Uterus (tissue), 4 donors: ENCODE measurements around the gene TNRC18. TPM values are rescaled to one million over a fixed set of nuclear protein-coding genes. Genes with fewer than 3 reads are reported as not detected.

ENCODE experiments used
- DNase-seq, 2 donors: peaks; one replicate each; pipeline ENCODE4 v3.0.0-alpha.2; 2019 to 2020
- H3K27ac ChIP-seq, 2 donors: fragments of 200-600 bp; sonication (generic); 1 replicate in 1 of 2; 2 replicates in 1 of 2; pipeline ENCODE4 v1.5.1; 2016 to 2018
- H3K27me3 ChIP-seq, 2 donors: fragments of 200-600 bp; sonication (generic); one replicate each; pipeline ENCODE4 v1.5.1; 2018 to 2019; ENCODE audit warnings: control low read depth in 1 of 2
- H3K36me3 ChIP-seq, 2 donors: fragments of 200-600 bp; sonication (generic); one replicate each; pipeline ENCODE4 v1.5.1; 2019; ENCODE audit warnings: control low read depth in 1 of 2
- H3K4me1 ChIP-seq, 2 donors: fragments of 200-600 bp; sonication (generic); one replicate each; pipeline ENCODE4 v1.5.1; 2018 to 2019; ENCODE audit warnings: control low read depth in 1 of 2
- H3K4me3 ChIP-seq, 2 donors: fragments of 200-600 bp; sonication (generic); 1 replicate in 1 of 2; 2 replicates in 1 of 2; pipeline ENCODE4 v1.5.1; 2018 to 2019; ENCODE audit warnings: mild to moderate bottlenecking in 1 of 2
- H3K9me3 ChIP-seq, 2 donors: fragments of 200-600 bp; sonication (generic); one replicate each; pipeline ENCODE4 v1.5.1; 2019; ENCODE audit warnings: control low read depth in 1 of 2
- POLR2A ChIP-seq, 2 donors: fragments of 450-650 bp; IDR thresholded peaks; one replicate each; pipeline ENCODE4 v1.6.1; 2016; ENCODE audit warnings: antibody characterized with exemption in 2 of 2, mild to moderate bottlenecking in 1 of 2, moderate library complexity in 1 of 2
- intact Hi-C: fragments of 100-400 bp; cut with DNase I; formaldehyde crosslinking; loops from one replicate; pipeline ENCODE4 v1.15.1; 2023; ENCODE audit warnings: low total_unique reads
- total RNA-seq, 4 donors: library from RNA; depleted of rRNA in 3 of 4; stranded (reverse); fragments of >200 nt in 3 of 4; gene quantifications; one replicate each; pipeline versions ENCODE4 v1.1.0 to v1.2.4, GENCODE V29; 2014 to 2023
- TF ChIP-seq, protein P1 (sequence below), 4 experiments: fragments of 200-600 bp in 2 of 4; fragments of 450-650 bp in 2 of 4; sonication (generic) in 2 of 4; IDR thresholded peaks; one replicate each; pipeline ENCODE4 v1.5.1; 2016 to 2019; ENCODE audit warnings: antibody characterized with exemption in 4 of 4, mild to moderate bottlenecking in 2 of 4, moderate library complexity in 1 of 4
- donor health status: DM: yes; HTN: yes; CAD: no.

Gene TNRC18
- total RNA-seq, 4 donors from 2014 or later = 28.2 to 179 (median 62.1) TPM

DNA sequence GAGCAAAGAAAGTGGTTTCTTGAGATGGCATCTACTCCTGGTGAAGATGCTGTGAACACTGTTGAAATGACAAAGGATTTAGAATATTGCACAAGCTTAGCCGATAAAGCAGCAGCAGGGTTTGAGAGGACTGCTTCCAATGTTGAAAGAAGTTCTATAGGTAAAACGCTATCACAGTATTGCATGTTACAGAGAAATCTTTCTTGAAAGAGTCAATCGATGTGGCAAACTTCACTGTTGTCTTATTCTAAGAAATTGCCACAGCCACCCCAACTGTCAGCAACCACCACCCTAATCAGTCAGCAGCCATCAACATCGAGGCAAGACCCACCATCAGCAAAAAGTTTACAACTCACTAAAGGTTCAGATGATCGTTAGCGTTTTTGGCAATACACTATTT lies 81.0 kb downstream of the TNRC18 start:
- no peaks in the 10 kb centered on the region for H3K4me1 ChIP-seq
- H3K27me3 ChIP-seq = no peaks in the 10 kb centered on the region
- H3K36me3 ChIP-seq = no peaks in the 10 kb centered on the region
- intact Hi-C loops = no loop called here
- no peak for DNase-seq
- TF ChIP-seq, protein P1, sequence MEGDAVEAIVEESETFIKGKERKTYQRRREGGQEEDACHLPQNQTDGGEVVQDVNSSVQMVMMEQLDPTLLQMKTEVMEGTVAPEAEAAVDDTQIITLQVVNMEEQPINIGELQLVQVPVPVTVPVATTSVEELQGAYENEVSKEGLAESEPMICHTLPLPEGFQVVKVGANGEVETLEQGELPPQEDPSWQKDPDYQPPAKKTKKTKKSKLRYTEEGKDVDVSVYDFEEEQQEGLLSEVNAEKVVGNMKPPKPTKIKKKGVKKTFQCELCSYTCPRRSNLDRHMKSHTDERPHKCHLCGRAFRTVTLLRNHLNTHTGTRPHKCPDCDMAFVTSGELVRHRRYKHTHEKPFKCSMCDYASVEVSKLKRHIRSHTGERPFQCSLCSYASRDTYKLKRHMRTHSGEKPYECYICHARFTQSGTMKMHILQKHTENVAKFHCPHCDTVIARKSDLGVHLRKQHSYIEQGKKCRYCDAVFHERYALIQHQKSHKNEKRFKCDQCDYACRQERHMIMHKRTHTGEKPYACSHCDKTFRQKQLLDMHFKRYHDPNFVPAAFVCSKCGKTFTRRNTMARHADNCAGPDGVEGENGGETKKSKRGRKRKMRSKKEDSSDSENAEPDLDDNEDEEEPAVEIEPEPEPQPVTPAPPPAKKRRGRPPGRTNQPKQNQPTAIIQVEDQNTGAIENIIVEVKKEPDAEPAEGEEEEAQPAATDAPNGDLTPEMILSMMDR (IDR thresholded peaks at IDR 0.05) = no peak
- peaks cover 0 to 21% of the 10 kb centered on the region in 2 donors for H3K9me3 ChIP-seq
- no peak overlapping the region for H3K4me3 ChIP-seq
- H3K27ac ChIP-seq = no peak overlapping the region

DNA sequence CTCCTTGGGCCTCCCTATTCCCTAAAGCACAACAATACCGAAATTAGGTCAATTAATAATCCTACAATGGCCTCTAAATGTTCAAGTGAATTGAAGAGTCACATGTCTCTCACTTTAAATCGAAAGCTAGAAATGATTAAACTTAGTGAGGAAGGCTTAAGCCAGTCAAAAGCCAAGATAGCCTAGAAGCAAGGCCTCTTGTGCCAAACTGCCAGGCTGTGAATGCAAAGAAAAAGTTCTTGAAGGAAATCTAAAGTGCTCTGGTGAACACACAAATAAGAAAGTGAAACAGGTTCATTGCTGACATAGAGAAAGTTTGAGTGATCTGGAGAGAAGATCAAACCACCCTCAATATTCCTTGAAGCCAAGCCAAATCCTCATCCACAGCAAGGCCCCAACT lies 83.7 kb downstream of the TNRC18 start:
- H3K4me3 ChIP-seq = no peak overlapping the region
- TF ChIP-seq, protein P1 (IDR thresholded peaks at IDR 0.05) = no peak
- TF ChIP-seq POLR2A (IDR thresholded peaks at IDR 0.05) = no peak
- no peaks in the 10 kb centered on the region for H3K4me1 ChIP-seq
- intact Hi-C loops = no loop called here
- H3K27ac ChIP-seq = no peak overlapping the region
- no peaks in the 10 kb centered on the region for H3K27me3 ChIP-seq
- H3K36me3 ChIP-seq = no peaks in the 10 kb centered on the region
- H3K9me3 ChIP-seq = peaks cover 0 to 21% of the 10 kb centered on the region in 2 donors
- DNase-seq = no peak

DNA sequence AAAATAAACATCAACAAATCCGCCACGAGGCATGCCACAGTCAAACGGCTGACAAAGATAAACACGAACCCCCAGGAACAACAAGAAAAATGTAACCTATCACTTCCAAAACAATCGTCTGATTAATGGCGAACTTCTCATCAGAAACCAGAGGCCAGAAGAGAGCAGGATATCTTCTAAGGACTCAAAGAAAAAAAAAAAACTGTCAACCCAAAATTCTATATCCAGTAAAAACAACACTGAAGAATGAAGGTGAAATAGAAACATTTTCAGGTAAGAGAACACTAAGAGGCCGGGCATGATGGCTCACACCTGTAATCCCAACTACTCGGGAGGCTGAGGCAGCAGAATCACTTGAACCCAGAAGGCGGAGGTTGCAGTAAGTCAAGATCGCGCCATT lies 86.6 kb downstream of the TNRC18 start:
- H3K27ac ChIP-seq = no peak overlapping the region
- intact Hi-C loops = no loop called here
- H3K36me3 ChIP-seq = no peaks in the 10 kb centered on the region
- no peak overlapping the region for H3K4me3 ChIP-seq
- no peak for TF ChIP-seq POLR2A (IDR thresholded peaks at IDR 0.05)
- TF ChIP-seq, protein P1 (IDR thresholded peaks at IDR 0.05) = no peak
- no peaks in the 10 kb centered on the region for H3K4me1 ChIP-seq
- no peaks in the 10 kb centered on the region for H3K27me3 ChIP-seq
- H3K9me3 ChIP-seq = peaks cover 0 to 6% of the 10 kb centered on the region in 2 donors
- DNase-seq = no peak

DNA sequence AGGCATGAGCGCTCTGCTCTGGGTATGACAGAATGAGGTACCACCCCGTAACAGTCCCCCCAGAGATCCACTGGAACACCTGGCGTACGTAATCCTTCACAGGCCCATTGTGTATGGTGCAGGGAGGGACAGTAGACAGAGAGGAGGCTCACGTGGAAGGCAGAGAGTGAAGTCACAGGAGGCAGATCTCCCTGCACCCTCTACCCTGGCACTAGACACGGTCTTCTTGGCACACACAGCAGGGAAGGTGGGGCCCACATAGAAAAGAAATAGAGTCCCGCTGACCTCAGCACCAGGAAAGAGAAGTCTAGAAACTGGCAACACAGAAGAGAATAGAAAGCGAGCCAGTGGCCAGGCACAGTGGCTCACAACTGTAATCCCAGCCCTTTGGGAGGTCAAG lies 89.0 kb downstream of the TNRC18 start:
- no peak overlapping the region for H3K27ac ChIP-seq

DNA sequence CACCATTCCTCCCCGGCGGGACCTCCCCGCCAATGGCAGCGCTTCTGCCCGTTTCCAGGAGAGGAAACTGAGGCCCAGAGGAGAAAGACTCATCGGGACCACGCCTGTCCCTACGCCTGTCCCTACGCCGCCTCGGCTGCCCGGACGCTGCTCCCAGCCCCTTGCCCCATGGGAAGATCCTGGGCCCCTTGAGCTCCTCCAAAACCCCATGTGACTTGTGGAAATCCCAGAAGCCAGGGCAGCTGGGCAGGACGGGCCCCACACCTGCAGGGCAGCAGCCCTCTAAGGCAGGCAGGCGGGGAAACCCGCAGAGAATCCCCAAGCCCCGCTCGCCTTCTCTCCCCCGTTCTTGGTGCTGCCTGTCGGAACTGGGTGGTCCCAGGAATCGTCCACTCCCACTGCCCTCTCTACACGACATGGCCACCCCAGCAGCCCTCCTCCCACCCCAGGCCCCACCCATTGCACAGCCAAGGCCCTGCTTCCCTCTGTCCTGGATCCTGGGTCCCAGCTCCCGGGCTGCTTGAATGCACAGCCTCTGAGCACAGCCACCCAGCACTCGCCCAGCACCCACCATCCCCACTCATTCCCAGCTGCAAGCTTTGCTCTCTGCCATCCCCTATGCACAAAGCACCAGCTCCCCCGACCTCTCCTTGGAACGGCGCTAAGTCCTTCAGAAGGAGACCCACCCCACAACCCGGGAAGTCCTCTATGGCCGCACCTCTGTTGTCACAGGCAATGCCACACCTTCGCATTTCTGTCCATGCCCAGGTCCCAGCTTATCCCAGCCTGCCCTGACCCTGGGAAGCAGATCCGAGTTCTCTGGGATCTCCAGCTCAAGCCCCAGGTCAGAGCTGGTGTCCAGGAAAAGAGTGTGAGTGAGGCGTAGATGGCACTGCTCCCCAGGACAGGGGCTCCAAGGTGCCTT lies 90.3 kb downstream of the TNRC18 start:
- no peaks in the 10 kb centered on the region for H3K9me3 ChIP-seq
- no peaks in the 10 kb centered on the region for H3K27me3 ChIP-seq
- intact Hi-C loops = no loop called here
- TF ChIP-seq POLR2A (IDR thresholded peaks at IDR 0.05) = no peak
- TF ChIP-seq, protein P1 (IDR thresholded peaks at IDR 0.05) = no peak
- H3K27ac ChIP-seq = no peak overlapping the region
- DNase-seq = peak in 1 of 2 donors; percentile 12
- no peaks in the 10 kb centered on the region for H3K36me3 ChIP-seq
- no peaks in the 10 kb centered on the region for H3K4me1 ChIP-seq
- H3K4me3 ChIP-seq = no peak overlapping the region

More for the DNA sequence above, 89.0 kb downstream of the TNRC18 start:
- H3K4me1 ChIP-seq = no peaks in the 10 kb centered on the region
- TF ChIP-seq POLR2A (IDR thresholded peaks at IDR 0.05) = no peak
- TF ChIP-seq, protein P1 (IDR thresholded peaks at IDR 0.05) = no peak
- no peaks in the 10 kb centered on the region for H3K36me3 ChIP-seq
- H3K27me3 ChIP-seq = no peaks in the 10 kb centered on the region
- no peak for DNase-seq
- no peak overlapping the region for H3K4me3 ChIP-seq
- intact Hi-C loops = no loop called here
- no peaks in the 10 kb centered on the region for H3K9me3 ChIP-seq
